Measurements from ENCODE around the gene NDUFA3. TPM values are rescaled to one million over a fixed set of nuclear protein-coding genes. Genes with fewer than 3 reads are reported as not detected.

Gene NDUFA3
- polyA plus RNA-seq, 1 donor from 2014 or later = 21.4 TPM

DNA sequence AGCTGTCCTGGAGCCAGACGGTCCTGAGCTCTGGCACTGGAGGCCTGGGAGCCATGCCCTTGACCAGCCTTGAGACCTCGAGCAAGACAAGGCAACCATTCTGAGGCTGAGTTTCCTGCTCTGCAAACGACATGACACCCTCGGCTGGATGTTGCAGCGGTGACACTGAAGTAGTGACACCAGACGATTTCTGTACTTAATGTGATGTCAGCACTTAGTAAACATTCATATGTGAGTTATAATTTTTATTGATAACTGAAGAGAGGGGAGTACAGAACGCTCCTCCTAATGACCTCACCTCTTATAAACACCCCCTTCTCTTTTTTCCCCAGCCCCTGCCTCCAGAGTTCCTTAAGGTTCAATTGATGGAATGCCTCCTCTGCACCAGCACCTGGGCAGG lies 5.8 kb downstream of the NDUFA3 start (continued):
- TF ChIP-seq EZH2 (IDR thresholded peaks at IDR 0.05; ENCODE audit: borderline replicate concordance, insufficient read depth, low read length, poor library complexity, severe bottlenecking) (no peak), RAD21 (conservative IDR thresholded peaks at IDR 0.05) (no peak), TAF1 (IDR thresholded peaks at IDR 0.05; ENCODE audit: low read depth) (no peak)

DNA sequence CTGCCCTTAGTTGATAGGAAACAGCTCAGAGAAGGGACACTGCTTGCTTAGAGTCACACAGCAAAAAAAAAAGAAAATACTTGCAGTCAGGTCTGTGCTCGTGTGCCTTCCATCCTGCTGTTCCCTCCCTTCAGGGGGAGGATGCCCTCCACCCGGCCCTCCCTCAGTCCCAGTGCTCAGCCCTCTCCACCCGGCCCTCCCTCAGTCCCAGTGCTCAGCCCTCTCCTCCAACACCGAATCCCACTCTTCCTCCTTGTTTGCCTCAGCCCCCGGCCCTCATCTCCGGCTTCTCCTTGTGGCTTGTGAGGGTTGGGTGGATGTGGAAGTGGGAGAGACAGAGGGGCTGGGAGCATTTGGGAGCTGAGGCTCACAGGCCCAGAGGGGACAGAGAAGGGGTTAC lies 7.0 kb downstream of the NDUFA3 start:
- Histone ChIP-seq H4K20me1 (ENCODE audit: insufficient read depth) (no peaks in the 10 kb centered on the region), H3K27ac (ENCODE audit: low read length) (no peak overlapping the region), H3K36me3 (ENCODE audit: insufficient read depth, low read length) (no peaks in the 10 kb centered on the region), H3K79me2 (replicated peaks; ENCODE audit: insufficient read depth, low read length) (peaks cover 11% of the 10 kb centered on the region), H3K9me2 (ENCODE audit: insufficient read depth, low read length) (no peaks in the 10 kb centered on the region), H3K9ac (ENCODE audit: low read length) (no peak overlapping the region), H3K4me2 (ENCODE audit: low read length) (no peak overlapping the region), H3F3A (ENCODE audit: insufficient read depth, low read length, poor library complexity, severe bottlenecking) (no peaks in the 10 kb centered on the region), H3K9me3 (ENCODE audit: low read length) (no peaks in the 10 kb centered on the region), H3K4me3 (ENCODE audit: low read length) (no peak overlapping the region), H3K27me3 (ENCODE audit: insufficient read depth, low read depth, low read length) (no peaks in the 10 kb centered on the region), H2AFZ (ENCODE audit: low read depth, low read length) (no peak overlapping the region)
- TF ChIP-seq, protein P1, sequence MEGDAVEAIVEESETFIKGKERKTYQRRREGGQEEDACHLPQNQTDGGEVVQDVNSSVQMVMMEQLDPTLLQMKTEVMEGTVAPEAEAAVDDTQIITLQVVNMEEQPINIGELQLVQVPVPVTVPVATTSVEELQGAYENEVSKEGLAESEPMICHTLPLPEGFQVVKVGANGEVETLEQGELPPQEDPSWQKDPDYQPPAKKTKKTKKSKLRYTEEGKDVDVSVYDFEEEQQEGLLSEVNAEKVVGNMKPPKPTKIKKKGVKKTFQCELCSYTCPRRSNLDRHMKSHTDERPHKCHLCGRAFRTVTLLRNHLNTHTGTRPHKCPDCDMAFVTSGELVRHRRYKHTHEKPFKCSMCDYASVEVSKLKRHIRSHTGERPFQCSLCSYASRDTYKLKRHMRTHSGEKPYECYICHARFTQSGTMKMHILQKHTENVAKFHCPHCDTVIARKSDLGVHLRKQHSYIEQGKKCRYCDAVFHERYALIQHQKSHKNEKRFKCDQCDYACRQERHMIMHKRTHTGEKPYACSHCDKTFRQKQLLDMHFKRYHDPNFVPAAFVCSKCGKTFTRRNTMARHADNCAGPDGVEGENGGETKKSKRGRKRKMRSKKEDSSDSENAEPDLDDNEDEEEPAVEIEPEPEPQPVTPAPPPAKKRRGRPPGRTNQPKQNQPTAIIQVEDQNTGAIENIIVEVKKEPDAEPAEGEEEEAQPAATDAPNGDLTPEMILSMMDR (IDR thresholded peaks at IDR 0.05; ENCODE audit: poor library complexity, severe bottlenecking) = no peak
- no peak for TF ChIP-seq POLR2AphosphoS5 (IDR thresholded peaks at IDR 0.05)
- no peak for TF ChIP-seq MXI1 (conservative IDR thresholded peaks at IDR 0.05; ENCODE audit: poor library complexity, severe bottlenecking)
- TF ChIP-seq RAD21 (conservative IDR thresholded peaks at IDR 0.05) = no peak
- TF ChIP-seq EP300 (conservative IDR thresholded peaks at IDR 0.05; ENCODE audit: poor library complexity, severe bottlenecking) = no peak
- TF ChIP-seq, protein P2, sequence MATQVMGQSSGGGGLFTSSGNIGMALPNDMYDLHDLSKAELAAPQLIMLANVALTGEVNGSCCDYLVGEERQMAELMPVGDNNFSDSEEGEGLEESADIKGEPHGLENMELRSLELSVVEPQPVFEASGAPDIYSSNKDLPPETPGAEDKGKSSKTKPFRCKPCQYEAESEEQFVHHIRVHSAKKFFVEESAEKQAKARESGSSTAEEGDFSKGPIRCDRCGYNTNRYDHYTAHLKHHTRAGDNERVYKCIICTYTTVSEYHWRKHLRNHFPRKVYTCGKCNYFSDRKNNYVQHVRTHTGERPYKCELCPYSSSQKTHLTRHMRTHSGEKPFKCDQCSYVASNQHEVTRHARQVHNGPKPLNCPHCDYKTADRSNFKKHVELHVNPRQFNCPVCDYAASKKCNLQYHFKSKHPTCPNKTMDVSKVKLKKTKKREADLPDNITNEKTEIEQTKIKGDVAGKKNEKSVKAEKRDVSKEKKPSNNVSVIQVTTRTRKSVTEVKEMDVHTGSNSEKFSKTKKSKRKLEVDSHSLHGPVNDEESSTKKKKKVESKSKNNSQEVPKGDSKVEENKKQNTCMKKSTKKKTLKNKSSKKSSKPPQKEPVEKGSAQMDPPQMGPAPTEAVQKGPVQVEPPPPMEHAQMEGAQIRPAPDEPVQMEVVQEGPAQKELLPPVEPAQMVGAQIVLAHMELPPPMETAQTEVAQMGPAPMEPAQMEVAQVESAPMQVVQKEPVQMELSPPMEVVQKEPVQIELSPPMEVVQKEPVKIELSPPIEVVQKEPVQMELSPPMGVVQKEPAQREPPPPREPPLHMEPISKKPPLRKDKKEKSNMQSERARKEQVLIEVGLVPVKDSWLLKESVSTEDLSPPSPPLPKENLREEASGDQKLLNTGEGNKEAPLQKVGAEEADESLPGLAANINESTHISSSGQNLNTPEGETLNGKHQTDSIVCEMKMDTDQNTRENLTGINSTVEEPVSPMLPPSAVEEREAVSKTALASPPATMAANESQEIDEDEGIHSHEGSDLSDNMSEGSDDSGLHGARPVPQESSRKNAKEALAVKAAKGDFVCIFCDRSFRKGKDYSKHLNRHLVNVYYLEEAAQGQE (IDR thresholded peaks at IDR 0.05; ENCODE audit: borderline replicate concordance) = no peak
- no peak for TF ChIP-seq SMC3 (conservative IDR thresholded peaks at IDR 0.05; ENCODE audit: poor library complexity)
- TF ChIP-seq TAF1 (IDR thresholded peaks at IDR 0.05; ENCODE audit: low read depth) = no peak
- no peak for TF ChIP-seq EZH2 (IDR thresholded peaks at IDR 0.05; ENCODE audit: borderline replicate concordance, insufficient read depth, low read length, poor library complexity, severe bottlenecking)

DNA sequence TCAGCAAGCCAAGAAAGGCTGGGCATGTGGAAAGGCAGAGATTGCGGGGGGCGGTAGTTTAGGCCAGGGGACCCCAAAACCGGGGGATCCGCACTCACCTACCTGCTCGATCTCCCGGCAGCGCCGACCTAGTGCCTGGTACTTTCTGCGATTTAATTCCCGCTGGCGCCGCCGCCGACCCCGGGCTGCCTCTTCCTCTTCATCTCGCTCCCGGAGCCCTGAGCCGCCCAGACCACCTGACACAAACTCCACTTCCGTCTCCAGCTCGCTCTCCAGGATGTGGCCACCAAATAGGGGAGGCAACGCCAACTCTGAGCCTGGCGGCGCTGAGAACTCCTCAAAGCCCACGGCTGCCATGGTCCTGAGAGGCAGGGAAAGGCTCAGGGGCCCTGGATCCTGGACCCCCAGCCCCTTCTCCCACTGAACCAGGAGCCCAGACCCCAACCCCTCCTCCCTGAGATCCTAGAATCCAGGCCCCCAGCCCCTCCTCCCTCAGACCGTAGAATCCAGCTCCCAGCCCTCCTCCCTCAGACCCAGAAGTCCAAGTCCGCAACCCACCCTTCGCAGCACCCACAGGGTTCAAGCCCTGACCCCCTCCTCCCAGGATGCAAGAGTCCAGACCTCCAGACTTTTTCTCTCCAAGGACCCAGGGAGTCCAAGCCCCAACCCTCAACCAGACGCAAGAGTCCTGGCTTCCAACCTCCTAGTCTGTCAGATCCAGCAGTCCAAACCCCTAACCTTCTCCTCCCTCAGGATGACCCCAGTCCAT lies 11.9 kb downstream of the NDUFA3 start:
- TF ChIP-seq EZH2 (IDR thresholded peaks at IDR 0.05; ENCODE audit: borderline replicate concordance, insufficient read depth, low read length, poor library complexity, severe bottlenecking) = no peak
- TF ChIP-seq, protein P1 (IDR thresholded peaks at IDR 0.05; ENCODE audit: poor library complexity, severe bottlenecking) = no peak
- TF ChIP-seq, protein P2 (IDR thresholded peaks at IDR 0.05; ENCODE audit: borderline replicate concordance) = no peak
- TF ChIP-seq POLR2AphosphoS5 (IDR thresholded peaks at IDR 0.05) = no peak
- no peak for TF ChIP-seq RAD21 (conservative IDR thresholded peaks at IDR 0.05)
- TF ChIP-seq MXI1 (conservative IDR thresholded peaks at IDR 0.05; ENCODE audit: poor library complexity, severe bottlenecking) = no peak
- no peak for TF ChIP-seq SMC3 (conservative IDR thresholded peaks at IDR 0.05; ENCODE audit: poor library complexity)
- no peak for TF ChIP-seq TAF1 (IDR thresholded peaks at IDR 0.05; ENCODE audit: low read depth)
- peak overlapping the region; percentile 93 for H3K27ac ChIP-seq (ENCODE audit: low read length)
- peak overlapping the region; percentile 91 for H3K9ac ChIP-seq (ENCODE audit: low read length)
- peak overlapping the region; percentile 78 for H3K4me3 ChIP-seq (ENCODE audit: low read length)
- no peaks in the 10 kb centered on the region for H3K36me3 ChIP-seq (ENCODE audit: insufficient read depth, low read length)
- no peaks in the 10 kb centered on the region for H3F3A ChIP-seq (ENCODE audit: insufficient read depth, low read length, poor library complexity, severe bottlenecking)
- H3K9me3 ChIP-seq (ENCODE audit: low read length) = no peaks in the 10 kb centered on the region
- no peaks in the 10 kb centered on the region for H3K9me2 ChIP-seq (ENCODE audit: insufficient read depth, low read length)
- peak overlapping the region; percentile 46 for H2AFZ ChIP-seq (ENCODE audit: low read depth, low read length)
- no peaks in the 10 kb centered on the region for H3K27me3 ChIP-seq (ENCODE audit: insufficient read depth, low read depth, low read length)
- H3K4me2 ChIP-seq (ENCODE audit: low read length) = peak overlapping the region; percentile 99
- peaks cover 16% of the 10 kb centered on the region for H3K79me2 ChIP-seq (replicated peaks; ENCODE audit: insufficient read depth, low read length)
- no peaks in the 10 kb centered on the region for H4K20me1 ChIP-seq (ENCODE audit: insufficient read depth)

All from neural cell (in vitro differentiated cells).